Activated CD8-positive, alpha-beta memory T cell treated with anti-CD3 and anti-CD28 coated beads, Interleukin-2, amount 50 U/mL, for 24 hours (primary cell): ENCODE measurements around the gene RTP5.

Experiments used
- DNase-seq: peaks from one replicate; pipeline ENCODE4 v3.0.0-alpha.2; 2020; ENCODE audit errors: extremely low read depth

Gene RTP5

DNA sequence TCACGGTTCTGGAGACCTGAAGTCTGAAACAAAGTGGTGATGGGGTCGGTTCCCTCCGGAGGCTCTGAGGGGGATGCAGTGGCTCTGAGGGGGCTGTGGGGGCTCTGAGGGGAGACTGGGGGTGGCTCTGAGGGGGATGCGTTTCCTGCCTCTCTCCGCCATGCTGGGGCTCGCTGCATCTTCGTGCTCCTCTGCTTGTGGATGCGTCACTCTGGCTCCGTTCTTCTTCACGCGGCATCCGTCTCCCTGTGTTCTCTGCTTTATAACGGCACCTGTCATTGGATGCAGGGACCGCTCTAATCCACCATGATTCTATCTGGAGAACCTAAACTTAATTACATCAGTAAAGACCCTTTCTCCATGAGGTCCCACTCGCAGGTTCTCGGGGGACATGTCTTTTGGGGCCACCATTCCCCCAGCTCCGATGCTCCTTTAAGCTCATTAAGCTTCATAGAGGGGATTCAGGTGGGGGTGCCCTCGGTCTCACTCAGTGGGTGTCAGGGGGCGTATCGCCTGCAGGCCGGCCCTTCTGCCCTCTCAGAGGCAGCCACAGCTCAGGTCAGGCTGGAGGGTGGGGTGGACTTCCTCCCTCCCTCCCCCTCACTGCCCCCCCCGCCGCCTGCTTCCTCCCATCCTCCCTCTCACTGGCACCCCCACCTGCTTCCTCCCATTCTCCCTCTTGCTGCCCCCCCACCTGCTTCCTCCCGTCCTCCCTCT lies 18.4 kb downstream of the RTP5 start:
- DNase-seq: no peak

DNA sequence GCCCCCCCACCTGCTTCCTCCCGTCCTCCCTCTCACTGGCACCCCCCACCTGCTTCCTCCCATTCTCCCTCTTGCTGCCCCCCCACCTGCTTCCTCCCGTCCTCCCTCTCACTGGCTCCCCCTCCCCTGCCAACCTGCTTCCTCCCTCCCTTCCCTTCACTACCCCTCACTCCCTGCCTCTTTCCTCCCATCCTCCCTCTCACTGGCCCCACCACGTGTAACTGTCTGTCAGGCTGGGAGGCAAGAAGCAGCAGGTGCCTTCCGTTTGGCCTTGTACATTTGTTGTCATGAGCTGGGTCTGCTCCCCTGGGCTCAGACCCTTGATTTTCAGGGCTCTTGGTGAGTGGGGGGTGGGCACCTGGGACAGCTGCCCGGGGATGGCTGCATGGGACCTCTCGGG lies 19.1 kb downstream of the RTP5 start:
- DNase-seq: no peak

DNA sequence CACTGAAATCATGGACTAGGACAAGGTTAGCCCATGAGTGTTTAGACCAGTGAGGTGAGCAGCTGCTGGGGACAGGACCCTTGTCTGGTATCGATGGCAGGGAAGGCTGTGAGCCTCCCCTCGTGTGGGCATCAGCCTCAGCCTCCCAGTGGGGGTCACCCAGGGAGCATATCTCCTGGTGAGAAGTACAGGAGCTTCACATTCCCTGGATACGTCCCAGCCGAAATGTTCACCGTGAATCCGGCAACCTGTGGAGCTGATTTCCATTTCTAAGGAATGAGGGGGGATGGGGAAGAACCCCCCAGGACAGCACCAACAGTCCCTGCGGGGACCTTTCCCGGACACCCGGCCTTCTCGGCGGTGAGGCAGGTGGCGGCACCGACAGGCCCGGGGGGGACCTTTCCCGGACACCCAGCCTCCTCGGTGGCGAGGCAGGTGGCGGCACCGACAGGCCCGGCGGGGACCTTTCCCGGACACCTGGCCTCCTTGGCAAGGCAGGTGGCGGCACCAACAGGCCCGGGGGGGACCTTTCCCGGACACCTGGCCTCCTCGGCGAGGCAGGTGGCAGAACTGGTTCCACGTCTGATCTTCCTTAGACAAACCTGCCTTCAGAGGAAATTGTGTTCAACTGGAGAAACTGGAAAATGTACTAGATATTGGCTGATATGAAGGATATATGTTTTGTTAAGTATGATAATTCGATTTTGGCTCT lies 21.2 kb downstream of the RTP5 start:
- DNase-seq: no peak

DNA sequence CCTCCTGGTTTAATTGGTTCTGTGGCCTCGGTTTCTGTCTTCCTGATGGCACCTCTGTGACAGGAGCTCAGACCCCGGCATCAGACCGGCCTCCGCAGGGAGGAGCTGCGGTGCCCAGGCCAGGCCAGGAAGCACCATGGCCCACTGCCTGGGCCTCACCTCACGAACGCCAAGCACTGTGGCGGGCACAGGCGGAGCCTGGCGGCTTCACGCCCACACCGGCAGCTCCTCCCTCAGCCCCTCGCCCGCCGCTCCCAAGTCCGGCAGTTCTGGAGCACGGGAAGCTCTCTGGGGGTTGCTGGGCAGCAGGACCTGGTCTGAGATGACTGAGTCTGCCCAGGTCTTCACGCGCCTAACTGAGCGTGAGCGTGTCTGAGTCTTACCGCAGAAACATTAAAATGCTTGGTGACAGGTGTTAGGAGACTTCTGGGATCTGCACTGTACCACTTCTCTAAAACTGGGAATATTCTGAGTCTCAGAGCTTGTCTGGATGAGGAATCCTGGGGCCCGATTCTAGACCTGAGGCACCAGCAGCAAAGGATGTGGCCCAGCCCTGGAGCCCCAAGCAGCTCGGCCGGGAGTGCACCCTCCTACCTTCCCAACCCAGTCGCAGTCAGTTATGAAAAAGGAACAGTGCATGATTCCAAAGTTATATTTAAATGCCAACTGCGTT lies 21.9 kb downstream of the RTP5 start:
- no peak for DNase-seq

DNA sequence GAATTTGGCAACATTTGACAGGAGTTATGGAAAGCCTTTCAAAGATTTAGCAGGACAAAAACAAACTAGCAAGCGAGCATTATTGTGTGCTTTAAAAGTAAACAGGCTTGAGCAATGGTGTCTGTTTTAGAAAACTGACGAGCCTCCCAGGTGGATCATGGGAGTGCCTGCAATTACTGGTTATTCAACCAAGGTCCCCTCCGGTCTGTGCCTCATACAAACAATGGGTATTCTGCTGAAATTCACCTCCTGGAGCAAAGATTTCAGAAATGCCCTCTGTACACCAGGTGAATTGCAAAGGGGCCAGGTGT lies 22.4 kb downstream of the RTP5 start:
- DNase-seq: no peak

DNA sequence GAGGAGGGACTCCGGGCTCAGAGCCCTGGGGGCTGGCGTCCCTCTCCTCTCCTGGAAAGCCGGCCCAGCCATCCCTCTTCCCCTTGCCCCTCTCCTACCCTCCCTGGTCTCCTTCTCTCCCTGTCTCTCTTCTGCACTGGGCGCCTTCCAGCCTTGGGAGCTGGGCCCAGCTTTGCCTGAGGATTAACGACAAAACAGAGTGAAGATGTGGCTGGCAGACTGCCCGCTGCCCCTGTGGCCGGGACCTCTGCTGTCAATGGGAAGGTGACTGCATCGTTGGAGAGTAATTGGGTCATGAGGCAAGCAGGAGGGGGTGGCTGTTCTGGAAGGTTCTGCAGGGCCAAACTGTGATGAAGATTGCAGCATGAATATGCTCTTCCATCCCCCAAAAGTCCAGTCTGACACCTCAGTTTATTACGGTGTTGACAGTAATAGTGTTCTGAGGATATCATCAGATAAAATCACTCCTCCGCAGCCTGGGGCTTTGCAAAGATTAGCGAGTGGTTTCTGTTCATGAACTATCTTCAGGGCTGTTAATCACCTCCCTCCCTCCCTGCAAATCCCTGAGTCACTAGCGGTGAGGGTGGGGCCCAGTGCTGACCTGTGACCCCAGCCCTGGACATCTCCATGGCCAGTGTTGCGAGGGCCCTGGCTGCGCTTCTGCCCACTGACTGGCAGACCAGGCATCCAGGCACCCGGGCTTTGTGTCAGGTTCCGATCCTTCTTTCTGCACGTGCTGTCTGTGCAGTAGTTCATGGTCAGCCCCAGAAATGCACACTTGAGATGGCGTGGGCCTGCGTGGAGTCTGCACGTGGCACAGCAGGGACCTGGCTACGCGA lies 23.0 kb downstream of the RTP5 start:
- no peak for DNase-seq

DNA sequence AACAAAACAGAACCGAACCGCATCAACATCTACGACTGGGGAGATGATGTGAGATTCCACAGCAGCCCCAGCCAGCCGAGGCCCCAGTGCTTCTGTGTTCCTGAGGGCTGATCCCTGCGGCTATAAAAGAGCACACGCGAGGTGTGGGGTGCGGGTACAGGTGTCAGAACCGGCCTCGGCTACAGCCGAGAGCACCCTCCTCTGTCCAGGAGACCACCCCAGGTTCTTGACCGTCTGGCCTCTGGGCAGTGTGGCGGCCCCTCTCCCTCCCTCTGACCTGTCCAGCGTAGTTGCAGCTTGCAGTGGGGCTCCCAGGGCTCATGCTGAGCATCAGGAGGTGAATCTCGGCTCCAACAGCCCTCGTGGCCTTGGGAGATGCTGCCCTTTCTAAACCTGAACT lies 23.7 kb downstream of the RTP5 start:
- DNase-seq: no peak

DNA sequence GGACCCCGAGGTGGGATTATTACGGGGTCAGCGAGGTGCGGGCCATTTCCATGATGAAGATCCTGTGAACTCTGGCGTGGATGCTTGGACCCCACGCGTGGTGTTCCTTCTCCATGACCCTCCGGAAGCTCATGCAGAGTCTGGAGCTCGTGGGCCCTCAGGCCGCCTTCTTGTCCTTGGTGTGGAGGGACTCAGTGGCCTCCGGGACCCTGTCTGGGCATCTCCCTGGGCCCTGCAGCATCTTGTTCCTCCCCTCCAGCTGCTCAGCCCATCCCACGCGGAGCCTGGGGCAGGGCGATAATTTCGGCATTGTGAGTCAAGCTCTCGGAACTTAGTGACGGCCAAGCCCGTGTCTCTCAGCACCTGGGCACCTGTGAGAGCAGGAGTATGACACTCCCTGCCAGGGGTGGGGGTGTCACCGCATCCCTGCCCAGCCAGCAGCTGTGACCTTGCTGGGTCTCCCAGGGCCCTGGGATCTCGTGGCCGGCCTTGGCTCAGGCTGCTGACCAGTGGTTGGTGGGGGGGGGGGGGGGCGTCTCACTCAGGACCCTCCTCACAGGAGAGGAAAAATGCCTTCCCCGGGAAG lies 24.6 kb downstream of the RTP5 start:
- DNase-seq: no peak

DNA sequence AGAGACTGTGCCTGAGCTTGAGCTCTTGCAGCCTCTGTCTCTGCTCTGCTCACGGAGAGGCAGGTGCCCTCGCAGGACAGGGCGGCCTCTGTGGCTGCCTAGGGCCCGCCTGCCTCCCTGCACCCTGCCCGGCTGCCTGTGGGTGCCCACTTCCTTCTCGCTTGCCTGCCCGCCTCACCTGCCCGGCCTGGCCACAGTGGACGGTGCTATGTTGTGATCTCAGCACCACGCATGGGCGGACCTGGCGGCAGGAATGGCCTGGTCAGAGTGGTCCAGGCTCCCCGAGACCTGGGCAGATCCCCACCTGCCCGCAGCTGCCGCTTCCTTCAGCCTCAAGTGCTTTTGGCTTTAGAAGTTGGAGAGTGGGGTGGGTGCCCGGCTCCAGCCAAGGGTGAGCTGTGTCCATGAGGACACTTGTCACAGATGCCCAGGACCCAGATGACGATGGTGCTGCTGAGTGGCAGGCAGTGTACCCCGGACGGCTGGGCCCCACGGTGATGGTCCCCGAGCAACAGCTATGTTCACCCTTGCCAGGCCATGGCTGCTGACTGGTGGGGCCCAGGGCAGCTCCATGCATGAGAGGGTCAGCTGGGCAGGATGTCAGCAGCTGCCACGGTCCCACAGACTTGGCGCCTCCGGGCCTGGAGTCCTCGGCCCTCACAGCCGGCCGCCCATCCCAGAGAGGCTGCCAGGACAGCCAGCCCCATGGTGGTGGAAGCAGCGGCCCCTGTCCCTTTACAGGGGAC lies 25.3 kb downstream of the RTP5 start:
- DNase-seq: no peak

DNA sequence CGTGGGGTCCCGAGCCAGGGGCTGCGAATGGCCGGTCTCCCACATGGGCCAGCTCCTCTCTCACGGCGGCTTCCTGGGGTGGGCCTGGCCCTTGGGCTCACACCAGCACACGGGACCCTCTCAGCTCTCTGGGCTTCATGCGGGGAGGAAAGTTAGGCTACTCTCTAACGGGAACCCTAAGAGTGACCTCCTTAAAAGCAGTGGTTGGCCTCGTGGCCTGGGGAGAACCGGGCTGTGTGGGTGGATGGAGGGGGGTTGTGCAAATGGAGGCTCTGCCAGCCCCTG lies 25.8 kb downstream of the RTP5 start:
- DNase-seq: no peak

DNA sequence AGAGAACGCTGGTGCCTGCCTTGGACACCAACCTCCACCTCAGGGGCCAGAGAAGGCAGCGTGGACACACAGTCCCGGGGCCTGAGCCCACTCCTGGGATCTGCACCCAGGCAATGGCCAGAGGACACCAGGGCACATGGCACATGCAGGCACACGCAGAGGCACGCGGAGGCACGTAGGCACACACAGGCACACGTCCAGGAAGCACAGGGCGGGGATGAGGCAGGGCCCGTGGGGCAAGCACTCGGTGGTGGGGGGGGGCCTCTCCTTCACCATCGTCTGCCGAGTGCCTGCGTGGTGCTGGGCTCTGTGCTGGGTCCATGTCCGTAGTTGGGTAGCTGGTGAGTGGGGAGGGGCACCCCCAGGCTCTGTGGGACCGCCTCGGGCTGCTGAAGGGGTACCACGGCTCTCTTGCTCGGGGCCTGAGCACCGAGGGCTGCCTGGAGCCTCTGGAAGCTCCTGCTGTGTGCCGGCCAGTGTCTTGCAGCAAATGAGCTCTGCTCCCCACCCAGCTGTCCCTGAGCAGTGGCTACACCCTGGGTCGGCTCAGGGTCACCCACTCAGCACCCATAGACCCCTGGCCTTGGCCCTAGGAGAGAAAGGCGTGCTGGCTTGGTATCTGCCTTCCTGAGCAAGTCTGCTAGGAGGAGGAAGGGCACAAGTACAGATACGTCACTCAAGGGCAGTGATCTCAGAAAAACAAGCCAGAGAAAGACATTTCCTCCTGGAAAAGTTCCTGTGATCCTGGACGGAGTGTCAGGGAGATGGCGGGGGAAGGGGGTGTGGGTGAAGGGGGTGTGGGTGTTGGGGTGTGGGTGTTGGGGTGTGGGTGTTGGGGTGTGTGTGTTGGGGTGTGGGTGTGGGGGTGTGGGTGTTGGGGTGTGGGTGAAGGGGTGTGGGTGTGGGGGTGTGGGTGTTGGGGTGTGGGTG lies 26.4 kb downstream of the RTP5 start:
- DNase-seq: no peak

DNA sequence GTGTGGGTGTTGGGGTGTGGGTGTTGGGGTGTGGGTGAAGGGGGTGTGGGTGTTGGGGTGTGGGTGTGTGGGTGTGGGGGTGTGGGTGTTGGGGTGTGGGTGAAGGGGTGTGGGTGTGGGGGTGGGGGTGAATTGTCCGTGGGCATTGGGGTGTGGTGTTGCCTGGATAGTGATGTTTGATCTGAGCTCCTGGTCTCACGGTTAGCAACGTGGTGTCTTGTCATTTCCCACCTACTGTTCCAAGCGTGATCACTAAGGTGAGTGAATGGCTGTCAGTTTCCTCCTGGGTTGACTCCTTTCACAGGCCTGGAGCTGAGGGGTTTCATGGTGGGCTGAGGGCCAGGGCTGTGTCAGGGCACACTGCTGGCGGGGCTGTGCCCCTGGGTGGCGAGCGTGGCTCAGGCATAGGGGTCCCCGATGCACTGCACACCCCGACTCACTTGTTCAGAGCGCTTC lies 27.2 kb downstream of the RTP5 start:
- DNase-seq: no peak

DNA sequence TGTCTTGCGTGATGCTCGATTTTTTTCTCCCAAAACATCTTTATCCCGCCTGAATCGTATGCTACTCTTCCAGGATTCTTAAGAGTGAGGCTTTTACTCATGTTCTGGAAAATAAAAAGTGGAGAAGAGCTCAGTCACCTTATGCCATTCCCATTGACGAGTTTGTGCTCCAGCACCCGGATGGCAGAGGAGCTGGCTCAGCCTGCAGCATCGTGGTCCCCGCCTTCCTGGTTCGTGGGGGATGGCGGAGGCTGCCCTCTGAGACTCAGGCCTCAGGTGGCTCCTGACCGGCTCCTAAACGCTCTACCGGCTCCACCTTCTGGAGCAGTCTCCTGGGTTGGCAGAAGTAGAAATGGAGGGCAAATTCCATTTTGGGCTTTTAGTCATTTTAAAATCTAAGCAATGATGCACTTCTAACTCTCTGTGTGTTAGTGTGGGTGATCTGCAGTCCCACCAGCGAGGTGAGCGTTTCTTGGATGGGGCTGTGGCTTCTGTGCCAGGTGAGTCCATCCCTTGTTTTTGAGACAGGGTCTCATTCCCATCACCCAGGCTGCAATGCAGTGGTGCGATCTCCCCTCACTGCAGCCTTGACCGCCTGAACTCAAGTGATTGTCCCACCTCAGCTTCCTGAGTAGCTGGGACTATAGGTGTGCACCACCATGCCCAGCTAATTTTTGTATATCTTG lies 27.8 kb downstream of the RTP5 start:
- no peak for DNase-seq

DNA sequence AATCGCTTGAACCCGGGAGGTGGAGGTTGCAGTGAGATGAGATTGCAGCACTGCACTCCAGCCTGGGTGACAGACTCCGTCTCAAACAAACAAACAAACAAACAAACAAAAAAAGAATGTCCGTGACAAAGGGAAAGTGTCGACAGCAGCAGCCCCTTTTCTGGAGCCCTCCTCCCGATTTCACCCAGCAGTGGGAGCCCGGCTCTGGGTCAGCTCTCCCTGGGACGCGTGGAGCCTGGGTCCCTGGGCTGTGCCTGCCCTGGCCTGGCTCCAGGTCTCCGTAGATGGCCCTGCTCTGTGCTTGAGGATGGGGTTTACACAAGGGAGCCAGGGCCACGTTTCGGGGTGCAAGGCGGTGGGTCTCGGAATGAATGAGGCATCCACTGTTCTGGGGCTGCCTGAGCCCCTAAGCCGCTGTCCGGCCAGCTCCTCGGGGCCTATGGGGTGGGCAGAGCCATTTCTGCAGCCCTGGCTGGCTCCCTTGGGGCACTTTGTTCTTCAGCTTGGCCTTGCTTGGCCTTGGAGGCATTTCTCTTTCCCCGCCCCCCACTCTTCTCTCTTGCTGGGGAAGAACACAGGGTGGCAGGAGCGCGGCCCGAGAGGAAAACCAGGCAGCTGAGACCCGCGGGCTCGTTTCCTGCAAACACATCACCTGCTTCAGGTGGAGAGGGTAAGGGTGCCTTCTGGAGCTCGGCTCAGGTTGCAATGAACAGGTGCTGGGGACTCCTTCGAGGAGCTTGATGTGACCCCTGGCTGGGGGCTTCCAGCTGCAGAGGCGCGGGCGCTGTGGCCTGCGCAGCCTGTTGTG lies 29.1 kb downstream of the RTP5 start:
- DNase-seq: no peak

DNA sequence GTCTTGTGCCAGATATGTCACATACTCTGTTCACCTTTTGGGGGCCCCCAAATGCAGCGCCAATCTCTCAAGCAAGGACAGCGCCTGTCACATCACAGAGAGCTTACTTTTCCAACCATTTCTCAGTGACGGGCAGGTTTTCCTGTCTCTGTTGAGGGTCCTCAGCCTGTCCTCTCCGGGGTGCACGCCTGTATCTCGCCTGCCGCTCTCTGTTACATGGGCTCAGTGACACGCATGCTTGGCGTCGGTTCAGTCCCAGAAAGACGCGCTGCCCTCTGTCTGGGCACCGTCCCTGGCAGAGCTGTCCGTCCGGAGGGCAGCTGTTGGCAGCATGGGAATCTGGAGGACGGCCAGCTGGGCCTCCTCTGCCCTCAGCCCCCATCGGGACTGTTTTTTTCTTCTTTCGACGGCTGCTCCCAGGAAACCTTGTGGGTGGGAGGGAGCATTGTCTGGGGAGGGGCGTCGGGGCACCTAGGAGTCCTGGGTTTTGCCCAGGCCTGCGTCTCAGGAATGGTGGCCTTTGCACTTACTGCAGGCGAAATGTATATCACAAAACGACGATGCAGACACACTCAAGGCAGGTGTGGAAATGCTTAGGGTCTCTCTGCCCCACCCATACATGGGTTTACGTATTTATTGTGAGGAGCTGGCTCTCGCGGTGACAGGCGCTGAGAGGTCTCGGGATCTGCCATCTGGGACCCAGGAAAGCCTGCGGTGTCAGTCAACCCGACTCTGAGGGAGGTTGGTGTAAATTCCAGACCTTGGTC lies 30.9 kb downstream of the RTP5 start:
- no peak for DNase-seq

DNA sequence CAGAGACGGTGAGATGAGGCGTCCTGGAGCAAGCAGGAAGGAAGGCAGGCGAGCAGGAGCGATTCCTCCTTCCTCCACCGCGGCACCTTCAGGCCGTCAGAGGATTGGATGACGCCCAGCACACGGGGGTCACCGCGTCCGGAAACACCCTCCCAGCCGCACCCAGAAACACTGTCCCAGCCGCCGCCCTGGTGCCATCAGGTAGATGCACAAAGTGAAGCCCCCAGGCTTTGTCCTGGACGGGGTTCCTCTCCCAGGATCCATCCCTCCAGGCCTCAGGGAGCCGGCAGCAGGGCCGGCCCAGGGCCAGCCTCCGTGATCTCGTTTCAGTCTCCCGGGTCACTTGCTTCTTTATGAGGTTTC lies 31.5 kb downstream of the RTP5 start:
- DNase-seq: no peak

DNA sequence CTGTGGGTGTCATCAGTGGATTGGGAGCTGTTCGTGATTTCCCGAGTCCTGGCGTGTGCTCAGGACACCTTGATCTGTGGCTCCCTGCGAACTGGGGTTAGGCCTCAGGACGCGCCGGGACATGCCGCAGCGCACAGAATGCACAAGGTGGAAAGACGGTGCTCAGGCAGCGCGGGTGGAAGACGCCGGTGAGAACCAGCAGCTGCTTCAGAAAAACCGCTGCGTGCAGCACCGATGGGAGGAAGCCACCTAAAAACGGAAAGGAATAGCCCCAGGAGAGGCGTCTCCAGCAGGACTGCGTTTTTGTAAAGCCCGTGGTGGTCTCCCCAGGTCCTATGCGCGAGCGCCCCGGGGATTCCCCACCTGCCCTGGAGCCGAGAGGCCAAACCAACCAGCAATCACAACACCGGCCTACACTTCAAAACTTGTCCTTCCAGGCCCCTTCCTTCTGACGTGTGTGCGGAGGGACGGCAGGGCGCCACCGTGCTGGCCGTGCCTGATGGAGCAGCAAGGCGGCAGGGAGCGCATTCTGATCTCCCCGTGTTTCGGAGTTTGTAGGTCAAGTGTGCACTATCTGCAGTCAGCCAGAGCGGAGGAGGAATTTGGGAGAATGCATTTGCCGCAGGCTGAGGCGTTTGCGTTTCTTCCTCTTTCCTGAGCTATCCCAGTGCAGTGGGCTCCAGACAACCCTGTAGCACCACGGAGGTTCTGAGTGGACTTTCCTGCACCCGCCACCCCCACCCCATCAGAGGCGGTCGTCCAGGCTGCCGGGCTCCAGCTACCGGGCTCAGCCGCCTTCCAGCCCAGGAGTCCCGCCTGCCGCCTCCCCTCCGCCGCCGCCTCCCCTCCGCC lies 32.2 kb downstream of the RTP5 start:
- no peak for DNase-seq
